H1 (cell line): ENCODE data around the gene APBA2. TPM values are rescaled to one million over a fixed set of nuclear protein-coding genes. Genes with fewer than 3 reads are reported as not detected.

ENCODE experiments used
- ASH2L ChIP-seq: fragments of 200-600, 300-600 bp; sonication (generic); IDR thresholded peaks from one replicate; pipeline ENCODE4 v1.7.1; 2017; ENCODE audit warnings: low read length
- EGR1 ChIP-seq: IDR thresholded peaks from 2 replicates; pipeline ENCODE4 v1.6.1; 2011; ENCODE audit warnings: low read depth, low read length, borderline replicate concordance
- HDAC2 ChIP-seq, 2 experiments: fragments of 300-600 bp in 1 of 2; sonication (generic) in 1 of 2; IDR thresholded peaks; 2 replicates each; pipeline ENCODE4 v1.6.1; 2011 to 2012; ENCODE audit warnings: low read depth in 2 of 2, low read length in 2 of 2, mild to moderate bottlenecking in 2 of 2, moderate library complexity in 2 of 2, borderline replicate concordance in 1 of 2, inconsistent platforms in 1 of 2
- KDM4A ChIP-seq: IDR thresholded peaks from one replicate; pipeline ENCODE4 v1.7.1; 2012; ENCODE audit warnings: low read depth, mild to moderate bottlenecking, moderate library complexity, low read length, inconsistent platforms; ENCODE audit not compliant: severe bottlenecking
- RAD21 ChIP-seq, 2 experiments: IDR thresholded peaks in 1 of 2; conservative IDR thresholded peaks in 1 of 2; 2 replicates each; pipeline ENCODE4 v1.6.1; 2011; ENCODE audit warnings: low read depth in 2 of 2, low read length in 2 of 2, improper control_type of control experiment in 1 of 2, inconsistent platforms in 1 of 2, mild to moderate bottlenecking in 1 of 2, moderate library complexity in 1 of 2
- SP1 ChIP-seq: IDR thresholded peaks from 2 replicates; pipeline ENCODE4 v1.6.1; 2011; ENCODE audit warnings: low read depth, low read length
- TBP ChIP-seq: IDR thresholded peaks from 2 replicates; pipeline ENCODE4 v1.6.1; 2011; ENCODE audit warnings: low read depth, low read length, improper control_type of control experiment
- TCF12 ChIP-seq: IDR thresholded peaks from 2 replicates; pipeline ENCODE4 v1.6.1; 2011; ENCODE audit warnings: low read depth, mild to moderate bottlenecking, low read length
- polyA plus RNA-seq, 7 experiments: library from polyadenylated mRNA; depleted of rRNA in 3 of 7; stranded (reverse) in 5 of 7; unstranded in 2 of 7; fragments of >200 nt in 5 of 7; fragments of 200-250 nt in 2 of 7; gene quantifications; 1 replicate in 5 of 7; 2 replicates in 1 of 7; 4 replicates in 1 of 7; pipeline versions ENCODE4 v1.2.1 to v1.2.3, GENCODE V29; 2011 to 2013; ENCODE audit warnings: missing spikeins in 2 of 7, mixed read lengths in 2 of 7
- total RNA-seq: library from RNA; stranded (reverse); fragmentation: NEBNext Ultra II Directional; extraction: Animal tissue kit (Norgen Biotek cat#: 25700); gene quantifications from 2 replicates; pipeline ENCODE4 v1.2.1, GENCODE V29; 2021
- TF ChIP-seq, protein P1 (sequence below): IDR thresholded peaks from 2 replicates; pipeline ENCODE4 v1.6.1; 2012; ENCODE audit warnings: low read length, inconsistent platforms
- TF ChIP-seq, protein P2 (sequence below): IDR thresholded peaks from 2 replicates; pipeline ENCODE4 v1.6.1; 2012; ENCODE audit warnings: inconsistent platforms

Gene APBA2
- total and polyA plus RNA-seq, 2 of the 8 experiments (the other 6 are each of a cell fraction or from before 2014, with no cell fraction given), result 15.5 to 19.0 TPM

DNA sequence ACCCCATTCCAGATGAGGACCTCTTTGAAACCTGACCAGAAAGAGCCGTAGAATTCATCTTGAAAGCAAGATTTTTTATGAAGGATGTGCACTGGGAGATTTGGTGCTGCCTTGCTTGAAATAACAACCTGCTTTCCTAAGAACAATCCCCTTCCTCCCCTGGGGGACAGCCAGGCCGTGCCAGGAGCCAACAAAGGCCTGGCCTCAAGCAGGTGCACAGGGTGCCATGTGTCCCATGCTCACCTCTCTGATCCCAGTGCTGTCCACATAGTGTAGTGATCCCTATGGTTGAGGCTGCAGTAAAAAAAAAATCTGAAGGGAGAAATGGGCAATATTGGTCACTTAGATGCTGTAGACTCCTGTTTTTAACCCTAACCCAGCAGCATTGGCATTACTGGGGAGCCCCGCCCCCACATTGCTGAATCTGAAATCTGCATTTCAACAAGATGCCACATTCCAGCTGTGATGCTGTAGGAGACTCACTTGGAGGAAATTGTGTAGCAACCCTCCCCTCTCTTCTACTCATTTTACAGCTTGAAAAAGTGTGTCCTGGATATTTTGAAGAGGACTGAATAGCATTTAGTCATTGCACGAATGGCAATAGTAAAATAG lies 171.2 kb downstream of the APBA2 start (continued):
- TF ChIP-seq, protein P1, sequence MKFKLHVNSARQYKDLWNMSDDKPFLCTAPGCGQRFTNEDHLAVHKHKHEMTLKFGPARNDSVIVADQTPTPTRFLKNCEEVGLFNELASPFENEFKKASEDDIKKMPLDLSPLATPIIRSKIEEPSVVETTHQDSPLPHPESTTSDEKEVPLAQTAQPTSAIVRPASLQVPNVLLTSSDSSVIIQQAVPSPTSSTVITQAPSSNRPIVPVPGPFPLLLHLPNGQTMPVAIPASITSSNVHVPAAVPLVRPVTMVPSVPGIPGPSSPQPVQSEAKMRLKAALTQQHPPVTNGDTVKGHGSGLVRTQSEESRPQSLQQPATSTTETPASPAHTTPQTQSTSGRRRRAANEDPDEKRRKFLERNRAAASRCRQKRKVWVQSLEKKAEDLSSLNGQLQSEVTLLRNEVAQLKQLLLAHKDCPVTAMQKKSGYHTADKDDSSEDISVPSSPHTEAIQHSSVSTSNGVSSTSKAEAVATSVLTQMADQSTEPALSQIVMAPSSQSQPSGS, result no peak
- TF ChIP-seq RAD21 (IDR thresholded peaks at IDR 0.05 in 1 of 2, conservative IDR thresholded peaks at IDR 0.05 in 1 of 2; ENCODE audit: low read depth in 2 of 2, low read length in 2 of 2) (no peak), TBP (no peak), SP1 (peak; percentile 60), KDM4A (no peak), EGR1 (peak; percentile 32; the same call in 1 of the 2 replicates), TCF12 (0 out of 2 replicates have a peak, but pooled peaks have one; percentile 17), HDAC2 (IDR thresholded peaks at IDR 0.05; ENCODE audit: borderline replicate concordance in 1 of 2, low read depth in 2 of 2, low read length in 2 of 2) (0 out of 4 replicates have a peak, but pooled peaks of 1 of the 2 experiments have one; percentile 37), ASH2L (no peak)
- TF ChIP-seq, protein P2, sequence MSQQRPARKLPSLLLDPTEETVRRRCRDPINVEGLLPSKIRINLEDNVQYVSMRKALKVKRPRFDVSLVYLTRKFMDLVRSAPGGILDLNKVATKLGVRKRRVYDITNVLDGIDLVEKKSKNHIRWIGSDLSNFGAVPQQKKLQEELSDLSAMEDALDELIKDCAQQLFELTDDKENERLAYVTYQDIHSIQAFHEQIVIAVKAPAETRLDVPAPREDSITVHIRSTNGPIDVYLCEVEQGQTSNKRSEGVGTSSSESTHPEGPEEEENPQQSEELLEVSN, result peak; percentile 60; the same call in 1 of the 2 replicates
